NCI-H1092 treated with DMSO at 0.1 percent for 48 hours (cell line): Measurements from ENCODE around the gene MIPOL1.
"Not testable (repeated sequence)": the region's sequence is repeated elsewhere in the genome, so short reads cannot be mapped to it uniquely, and the experiment has no call there.

ENCODE experiments used
- DNase-seq: peaks from one replicate; lab custom pipeline; 2025; lab: John Stamatoyannopoulos, UW

MIPOL1 gene

GRCh38 chr14:37197421-37198272 is at the start of gene MIPOL1:
MIPOL1 (plus strand) TSS chr14:37197937; CDS start chr14:37247889, 49,952 bp downstream.
- DNase-seq, result peak; percentile 97

- peak; percentile 72 for DNase-seq
These were observed 47.3 kb upstream of the MIPOL1 start for GRCh38 chr14:37150414-37150813.

- no peak for DNase-seq
These were observed 44.7 kb upstream of the MIPOL1 start for GRCh38 chr14:37153005-37153404.

- DNase-seq, result no peak
These were observed 44.3 kb upstream of the MIPOL1 start for GRCh38 chr14:37153483-37153882.

GRCh38 chr14:37157987-37158386 is 39.8 kb upstream of the MIPOL1 start:
- no peak for DNase-seq

- DNase-seq, result not testable (repeated sequence)
These were observed 35.4 kb upstream of the MIPOL1 start for GRCh38 chr14:37162307-37162706.

GRCh38 chr14:37165794-37166193 is 31.9 kb upstream of the MIPOL1 start:
- no peak for DNase-seq

- DNase-seq, result no peak
These were observed 30.3 kb upstream of the MIPOL1 start for GRCh38 chr14:37167151-37168047.

- DNase-seq, result no peak
These were observed 29.0 kb upstream of the MIPOL1 start for GRCh38 chr14:37168721-37169120.

GRCh38 chr14:37170237-37170636 is 27.5 kb upstream of the MIPOL1 start:
- DNase-seq, result no peak

GRCh38 chr14:37170993-37171392 is 26.7 kb upstream of the MIPOL1 start:
- DNase-seq, result no peak

- DNase-seq, result no peak
These were observed 26.1 kb upstream of the MIPOL1 start for GRCh38 chr14:37171678-37172023.

GRCh38 chr14:37172024-37172869 is 25.5 kb upstream of the MIPOL1 start, which contains the start of gene SLC25A21:
SLC25A21 (minus strand) TSS chr14:37172606.
- peak; percentile 93 for DNase-seq

- DNase-seq, result no peak
These were observed 24.7 kb upstream of the MIPOL1 start for GRCh38 chr14:37172936-37173614.

- no peak for DNase-seq
These were observed 17.7 kb upstream of the MIPOL1 start for GRCh38 chr14:37179896-37180502.

- DNase-seq, result not testable (repeated sequence)
These were observed 16.9 kb upstream of the MIPOL1 start for GRCh38 chr14:37180886-37181285.

- no peak for DNase-seq
These were observed 16.3 kb upstream of the MIPOL1 start for GRCh38 chr14:37181441-37181840.

- not testable (repeated sequence) for DNase-seq
These were observed 13.2 kb upstream of the MIPOL1 start for GRCh38 chr14:37184520-37184919.

- no peak for DNase-seq
These were observed 12.1 kb upstream of the MIPOL1 start for GRCh38 chr14:37185670-37186069.

GRCh38 chr14:37186865-37187264 is 10.9 kb upstream of the MIPOL1 start:
- DNase-seq, result no peak

- no peak for DNase-seq
These were observed 10.4 kb upstream of the MIPOL1 start for GRCh38 chr14:37187294-37187693.
